ENCODE measurements around the gene ARRDC1. TPM values are rescaled to one million over a fixed set of nuclear protein-coding genes. Genes with fewer than 3 reads are reported as not detected.

ARRDC1 gene
- total RNA-seq, 1 donor from 2014 or later: 69.1 TPM

DNA sequence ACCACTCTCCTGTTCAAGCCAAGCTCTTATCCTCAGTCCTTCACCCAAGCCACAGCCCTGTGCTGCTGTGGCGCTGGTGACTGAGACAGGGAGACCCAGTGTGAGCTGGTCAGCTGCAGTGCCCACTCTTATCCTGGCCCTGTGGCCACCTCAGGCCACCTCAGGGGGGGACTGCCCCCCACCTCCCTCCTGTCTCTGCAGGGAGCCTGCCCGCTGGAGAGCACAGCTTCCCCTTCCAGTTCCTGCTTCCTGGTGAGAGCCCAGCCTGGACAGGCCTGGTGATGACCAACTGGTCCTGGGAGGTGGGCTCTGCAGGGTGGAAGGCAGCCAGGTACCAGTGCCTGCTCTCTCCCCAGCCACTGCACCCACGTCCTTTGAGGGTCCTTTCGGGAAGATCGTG is 7.8 kb downstream of the ARRDC1 start:
- intact Hi-C loops (cut with DNase I): no loop called here
- Histone ChIP-seq H3K36me3 (peaks cover 38% of the 10 kb centered on the region), H3K27me3 (no peaks in the 10 kb centered on the region), H3K27ac (peak overlapping the region; percentile 87), H3K9me3 (no peaks in the 10 kb centered on the region), H3K4me3 (no peak overlapping the region), H3K4me1 (peaks cover 50% of the 10 kb centered on the region)
- no peak for ATAC-seq
- TF ChIP-seq, protein P1, sequence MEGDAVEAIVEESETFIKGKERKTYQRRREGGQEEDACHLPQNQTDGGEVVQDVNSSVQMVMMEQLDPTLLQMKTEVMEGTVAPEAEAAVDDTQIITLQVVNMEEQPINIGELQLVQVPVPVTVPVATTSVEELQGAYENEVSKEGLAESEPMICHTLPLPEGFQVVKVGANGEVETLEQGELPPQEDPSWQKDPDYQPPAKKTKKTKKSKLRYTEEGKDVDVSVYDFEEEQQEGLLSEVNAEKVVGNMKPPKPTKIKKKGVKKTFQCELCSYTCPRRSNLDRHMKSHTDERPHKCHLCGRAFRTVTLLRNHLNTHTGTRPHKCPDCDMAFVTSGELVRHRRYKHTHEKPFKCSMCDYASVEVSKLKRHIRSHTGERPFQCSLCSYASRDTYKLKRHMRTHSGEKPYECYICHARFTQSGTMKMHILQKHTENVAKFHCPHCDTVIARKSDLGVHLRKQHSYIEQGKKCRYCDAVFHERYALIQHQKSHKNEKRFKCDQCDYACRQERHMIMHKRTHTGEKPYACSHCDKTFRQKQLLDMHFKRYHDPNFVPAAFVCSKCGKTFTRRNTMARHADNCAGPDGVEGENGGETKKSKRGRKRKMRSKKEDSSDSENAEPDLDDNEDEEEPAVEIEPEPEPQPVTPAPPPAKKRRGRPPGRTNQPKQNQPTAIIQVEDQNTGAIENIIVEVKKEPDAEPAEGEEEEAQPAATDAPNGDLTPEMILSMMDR (IDR thresholded peaks at IDR 0.05): no peak
- no peak for DNase-seq

DNA sequence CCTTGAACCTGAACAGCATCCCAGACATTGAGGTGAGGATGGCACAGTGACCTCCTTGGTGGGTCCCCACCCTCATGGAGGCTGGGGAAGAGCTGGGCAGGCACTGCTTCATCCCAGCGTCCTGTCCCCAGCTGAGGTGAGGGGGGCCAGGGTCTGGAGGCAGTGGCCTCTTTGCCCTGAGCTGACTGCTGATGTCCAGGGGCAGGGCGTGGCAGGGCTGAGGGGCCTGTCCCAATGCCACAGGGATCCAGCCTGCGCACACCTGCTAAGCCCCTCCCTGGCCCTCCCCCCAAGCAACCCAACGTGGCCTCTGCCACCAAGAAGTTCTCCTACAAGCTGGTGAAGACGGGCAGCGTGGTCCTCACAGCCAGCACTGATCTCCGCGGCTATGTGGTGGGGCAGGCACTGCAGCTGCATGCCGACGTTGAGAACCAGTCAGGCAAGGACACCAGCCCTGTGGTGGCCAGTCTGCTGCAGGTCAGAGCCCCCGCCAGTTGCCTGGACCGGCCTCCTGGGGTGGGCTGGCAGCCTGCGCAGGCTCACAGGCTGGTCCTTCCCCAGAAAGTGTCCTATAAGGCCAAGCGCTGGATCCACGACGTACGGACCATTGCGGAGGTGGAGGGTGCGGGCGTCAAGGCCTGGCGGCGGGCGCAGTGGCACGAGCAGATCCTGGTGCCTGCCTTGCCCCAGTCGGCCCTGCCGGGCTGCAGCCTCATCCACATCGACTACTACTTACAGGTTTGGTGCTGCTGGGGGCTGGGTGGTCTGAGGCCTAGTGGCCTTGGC is 8.4 kb downstream of the ARRDC1 start:
- TF ChIP-seq, protein P1 (IDR thresholded peaks at IDR 0.05): no peak
- DNase-seq (no peak), ATAC-seq (no peak)
- H3K27me3 ChIP-seq: no peaks in the 10 kb centered on the region
- H3K4me1 ChIP-seq: peaks cover 44% of the 10 kb centered on the region
- peaks cover 38% of the 10 kb centered on the region for H3K36me3 ChIP-seq
- H3K9me3 ChIP-seq: no peaks in the 10 kb centered on the region
- no peak overlapping the region for H3K4me3 ChIP-seq
- H3K27ac ChIP-seq: peak overlapping the region; percentile 87
- intact Hi-C loops (cut with DNase I): no loop called here

DNA sequence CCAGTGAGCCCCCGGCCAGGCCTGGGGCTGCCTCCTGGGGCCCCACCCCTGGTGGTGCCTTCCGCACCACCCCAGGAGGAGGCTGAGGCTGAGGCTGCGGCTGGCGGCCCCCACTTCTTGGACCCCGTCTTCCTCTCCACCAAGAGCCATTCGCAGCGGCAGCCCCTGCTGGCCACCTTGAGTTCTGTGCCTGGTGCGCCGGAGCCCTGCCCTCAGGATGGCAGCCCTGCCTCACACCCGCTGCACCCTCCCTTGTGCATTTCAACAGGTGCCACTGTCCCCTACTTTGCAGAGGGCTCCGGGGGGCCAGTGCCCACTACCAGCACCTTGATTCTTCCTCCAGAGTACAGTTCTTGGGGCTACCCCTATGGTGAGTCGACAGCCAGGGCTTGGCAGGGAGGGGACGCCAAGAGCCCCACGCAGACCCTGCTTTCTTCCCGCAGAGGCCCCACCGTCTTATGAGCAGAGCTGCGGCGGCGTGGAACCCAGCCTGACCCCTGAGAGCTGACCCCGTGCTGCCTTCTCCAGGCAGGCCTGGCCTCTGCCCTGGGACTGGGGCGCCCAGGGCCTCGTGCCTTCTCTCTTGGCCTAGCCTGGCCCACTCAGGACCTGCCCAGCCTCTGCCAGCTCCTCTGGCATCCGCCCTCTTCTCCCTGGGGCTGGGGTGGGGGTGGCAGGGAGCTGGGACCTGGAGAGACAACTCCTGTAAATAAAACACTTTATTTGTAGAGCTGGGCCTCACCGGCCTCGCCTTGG is 9.3 kb downstream of the ARRDC1 start:
- ATAC-seq (no peak), DNase-seq (no peak)
- Histone ChIP-seq H3K36me3 (peaks cover 38% of the 10 kb centered on the region), H3K9me3 (no peaks in the 10 kb centered on the region), H3K4me3 (no peak overlapping the region), H3K27me3 (no peaks in the 10 kb centered on the region), H3K4me1 (peaks cover 39% of the 10 kb centered on the region), H3K27ac (no peak overlapping the region)
- TF ChIP-seq, protein P1 (IDR thresholded peaks at IDR 0.05): no peak
- intact Hi-C loops (cut with DNase I): no loop called here

DNA sequence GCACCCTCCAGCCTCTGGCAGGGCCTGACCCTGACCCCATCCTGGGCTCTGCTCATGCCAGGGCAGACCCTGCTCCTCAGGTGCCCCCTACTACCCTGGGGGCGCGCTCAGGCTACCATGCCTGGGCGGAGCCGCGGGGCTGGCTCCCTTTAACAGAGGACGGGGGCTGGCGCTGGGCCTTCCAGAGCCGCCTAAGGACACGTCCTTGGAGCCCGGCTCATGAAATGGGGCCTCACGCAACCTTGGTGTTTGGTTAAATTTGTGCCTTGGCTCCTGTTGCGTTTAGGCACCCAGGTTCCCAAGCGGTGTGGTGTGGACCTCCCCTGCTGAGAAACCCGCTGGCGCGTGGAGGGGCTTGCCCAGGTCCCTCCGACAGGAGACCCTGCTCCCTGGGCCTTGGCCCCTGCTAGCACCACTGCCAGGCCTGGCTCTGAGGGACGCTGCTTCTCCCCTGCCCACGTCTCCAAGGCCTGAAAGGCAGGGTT is 9.9 kb downstream of the ARRDC1 start:
- ATAC-seq (no peak), DNase-seq (no peak)
- Histone ChIP-seq H3K4me3 (no peak overlapping the region), H3K4me1 (peaks cover 45% of the 10 kb centered on the region), H3K27ac (no peak overlapping the region), H3K27me3 (no peaks in the 10 kb centered on the region), H3K9me3 (no peaks in the 10 kb centered on the region), H3K36me3 (peaks cover 38% of the 10 kb centered on the region)
- TF ChIP-seq, protein P1 (IDR thresholded peaks at IDR 0.05): no peak
- intact Hi-C loops (cut with DNase I): no loop called here

DNA sequence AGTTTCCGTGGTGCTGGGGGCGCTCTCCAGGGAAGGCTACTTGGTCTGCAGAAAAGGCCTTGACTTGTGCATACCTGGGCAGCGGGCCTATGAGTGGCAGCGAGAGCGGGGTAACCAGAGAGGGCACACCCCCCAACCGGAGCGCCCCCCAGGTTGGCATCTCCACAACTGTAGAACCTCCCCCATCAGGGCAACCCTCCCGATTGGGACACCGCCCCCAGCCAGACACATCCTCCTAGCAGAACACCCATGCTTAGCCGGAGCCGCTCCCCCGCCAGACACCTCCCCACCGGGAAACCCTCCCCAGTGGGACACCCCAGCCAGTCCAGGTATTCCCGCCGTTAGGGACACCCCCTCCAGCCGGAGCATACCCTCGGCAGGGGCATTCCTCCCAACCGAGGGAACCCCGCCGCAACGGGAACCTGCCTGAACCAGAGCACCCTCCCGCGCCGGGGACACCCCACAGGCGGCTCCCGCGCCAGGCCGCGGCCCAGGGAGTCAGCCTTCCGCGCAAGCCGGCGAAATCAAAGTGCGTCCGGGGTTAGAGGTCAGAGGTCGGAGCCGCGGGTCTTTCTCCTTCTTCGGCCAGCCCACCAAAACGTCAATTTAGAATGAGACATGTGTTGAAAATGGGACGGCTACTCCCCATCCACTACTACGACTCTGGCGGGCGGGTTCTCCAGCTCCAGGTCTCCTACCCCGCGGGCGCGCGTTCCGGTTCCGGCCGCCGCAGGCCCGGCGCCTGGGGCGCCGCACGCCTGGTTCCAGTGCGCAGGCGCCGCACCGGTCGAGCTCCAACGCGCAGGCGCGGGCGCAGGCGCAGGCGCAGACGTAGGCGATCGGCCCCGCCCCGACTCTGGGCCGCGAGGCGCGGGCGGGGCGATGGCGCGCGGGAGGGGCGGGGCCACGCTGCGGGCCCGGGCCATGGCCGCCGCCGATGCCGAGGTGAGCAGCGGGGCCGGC is 12.9 kb downstream of the ARRDC1 start, which contains the start of gene EHMT1:
EHMT1 (plus strand) TSS at position 901 of the 963 bp plus-strand sequence; CDS start at position 925, 24 bp downstream.
- Histone ChIP-seq H3K4me3 (peak within 1 kb of the TSS; percentile 94), H3K4me1 (peaks cover 38% of the 10 kb centered on the region), H3K9me3 (no peaks in the 10 kb centered on the region), H3K27me3 (no peaks in the 10 kb centered on the region), H3K36me3 (peaks cover 35% of the 10 kb centered on the region), H3K27ac (peak within 1 kb of the TSS; percentile 93)
- TF ChIP-seq, protein P1 (IDR thresholded peaks at IDR 0.05): no peak
- DNase-seq: peak; percentile 93
- intact Hi-C loops (cut with DNase I): no loop called here
- ATAC-seq: peak; percentile 90

All from upper lobe of right lung (tissue), 1 donor.